ENCODE results near the gene STPG3.

- TF ChIP-seq CTCF (IDR thresholded peaks at IDR 0.05) = no peak
- TF ChIP-seq POLR2AphosphoS5 (IDR thresholded peaks at IDR 0.05) = peak; percentile 42 to 73
- no peak for TF ChIP-seq EP300 (IDR thresholded peaks at IDR 0.05)
- no peak for TF ChIP-seq POLR2A (IDR thresholded peaks at IDR 0.05; ENCODE audit: low read depth)
These were observed 18.2 kb downstream of the STPG3 start for GRCh38 chr9:137269231-137269772.
